ENCODE measurements around the gene CDR2L. TPM values are rescaled to one million over a fixed set of nuclear protein-coding genes. Genes with fewer than 3 reads are reported as not detected.
A peak's percentile ranks its signal among the peaks of the same experiment; 100 is the strongest.

Gene CDR2L
- polyA plus RNA-seq, 1 experiment, result 19.6 TPM

DNA sequence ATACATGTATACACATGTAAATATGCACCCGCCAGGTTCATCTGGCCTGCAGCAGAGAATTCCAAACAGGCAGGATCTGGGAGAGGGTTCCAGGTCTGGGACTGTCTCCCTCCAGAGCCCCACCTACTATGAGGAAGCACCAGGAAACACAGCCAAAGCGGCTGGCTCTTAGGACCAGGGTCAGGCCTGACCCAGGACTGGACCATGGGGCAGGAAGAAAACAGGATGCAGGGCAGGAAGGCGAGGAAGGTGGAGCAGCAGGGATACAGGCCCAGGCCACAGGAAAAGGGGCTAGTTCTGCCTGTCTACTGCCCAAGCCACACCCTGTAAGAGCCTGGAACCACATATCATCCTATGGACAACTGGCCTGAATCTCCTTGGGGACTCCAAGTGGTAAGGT lies 17.0 kb upstream of the CDR2L start:
- CTCF ChIA-PET, result interaction anchor here (2.9 to 3.7 kb wide), 2 partner anchors 9 to 12 kb away, joined by 16 to 26 read pairs; no protein-coding TSS in a partner anchor

DNA sequence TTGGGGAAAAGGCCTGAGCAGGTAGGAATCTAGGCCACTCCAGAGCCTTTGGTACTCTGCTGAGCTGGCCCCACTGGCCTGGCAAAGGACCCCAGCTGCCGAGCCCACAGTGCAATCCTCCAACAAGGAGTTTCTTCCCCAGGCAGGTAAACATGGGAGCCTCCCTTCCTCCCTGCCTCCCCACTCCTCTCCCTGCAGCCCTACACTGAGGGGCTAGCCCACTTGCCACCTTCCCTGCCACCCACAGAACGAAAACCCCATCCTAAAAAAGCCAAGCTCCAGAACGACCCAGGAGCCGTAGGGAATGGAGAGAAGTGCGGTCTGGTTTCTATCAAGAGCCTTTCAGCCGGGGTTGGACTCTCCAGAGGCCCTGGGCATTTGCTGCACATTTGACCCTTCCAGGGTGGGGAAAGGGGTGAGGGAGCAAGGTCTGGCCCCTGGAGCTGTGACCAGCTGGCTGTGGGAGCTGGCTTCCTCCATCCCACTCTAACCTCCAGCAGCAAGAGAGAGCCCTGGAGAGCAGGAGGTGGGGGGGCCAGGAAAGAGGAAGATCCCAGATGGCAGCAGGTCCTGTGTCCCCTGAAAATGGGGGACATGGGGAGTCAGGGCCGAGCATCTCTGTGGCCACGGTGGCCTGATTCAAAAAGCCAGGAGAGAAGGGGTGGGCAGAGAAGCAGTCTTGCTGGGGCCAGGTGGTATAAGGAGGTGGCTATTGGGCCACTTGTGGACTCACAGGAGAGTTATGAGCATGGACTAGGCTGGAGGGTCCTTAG lies 16.2 kb upstream of the CDR2L start:
- ChIA-PET POLR2A (no interaction called here), CTCF (interaction anchor here (0.7 to 3.7 kb wide), 8 partner anchors 10 to 143 kb away, joined by 3 to 26 read pairs (median 5); no protein-coding TSS in a partner anchor)
- no peaks in the 10 kb centered on the region for H3K36me3 ChIP-seq (ENCODE audit: control insufficient read depth, insufficient read depth, low read length)
- H3K27me3 ChIP-seq (ENCODE audit: control insufficient read depth, insufficient read depth, low read length), result peaks cover 9% of the 10 kb centered on the region
- no peak for DNase-seq (ENCODE audit: low read depth)
- no peak overlapping the region for H3K4me3 ChIP-seq (ENCODE audit: low read depth, low read length)
- TF ChIP-seq, protein P1, sequence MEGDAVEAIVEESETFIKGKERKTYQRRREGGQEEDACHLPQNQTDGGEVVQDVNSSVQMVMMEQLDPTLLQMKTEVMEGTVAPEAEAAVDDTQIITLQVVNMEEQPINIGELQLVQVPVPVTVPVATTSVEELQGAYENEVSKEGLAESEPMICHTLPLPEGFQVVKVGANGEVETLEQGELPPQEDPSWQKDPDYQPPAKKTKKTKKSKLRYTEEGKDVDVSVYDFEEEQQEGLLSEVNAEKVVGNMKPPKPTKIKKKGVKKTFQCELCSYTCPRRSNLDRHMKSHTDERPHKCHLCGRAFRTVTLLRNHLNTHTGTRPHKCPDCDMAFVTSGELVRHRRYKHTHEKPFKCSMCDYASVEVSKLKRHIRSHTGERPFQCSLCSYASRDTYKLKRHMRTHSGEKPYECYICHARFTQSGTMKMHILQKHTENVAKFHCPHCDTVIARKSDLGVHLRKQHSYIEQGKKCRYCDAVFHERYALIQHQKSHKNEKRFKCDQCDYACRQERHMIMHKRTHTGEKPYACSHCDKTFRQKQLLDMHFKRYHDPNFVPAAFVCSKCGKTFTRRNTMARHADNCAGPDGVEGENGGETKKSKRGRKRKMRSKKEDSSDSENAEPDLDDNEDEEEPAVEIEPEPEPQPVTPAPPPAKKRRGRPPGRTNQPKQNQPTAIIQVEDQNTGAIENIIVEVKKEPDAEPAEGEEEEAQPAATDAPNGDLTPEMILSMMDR (IDR thresholded peaks at IDR 0.05; ENCODE audit: insufficient read depth, low read depth, low read length), result no peak

More for the DNA sequence above, 17.0 kb upstream of the CDR2L start:
- Histone ChIP-seq H3K36me3 (ENCODE audit: control insufficient read depth, insufficient read depth, low read length) (no peaks in the 10 kb centered on the region), H3K4me3 (ENCODE audit: low read depth, low read length) (no peak overlapping the region), H3K27me3 (ENCODE audit: control insufficient read depth, insufficient read depth, low read length) (peaks cover 9% of the 10 kb centered on the region)
- DNase-seq (ENCODE audit: low read depth), result no peak
- POLR2A ChIA-PET, result no interaction called here
- TF ChIP-seq, protein P1 (IDR thresholded peaks at IDR 0.05; ENCODE audit: insufficient read depth, low read depth, low read length), result no peak

DNA sequence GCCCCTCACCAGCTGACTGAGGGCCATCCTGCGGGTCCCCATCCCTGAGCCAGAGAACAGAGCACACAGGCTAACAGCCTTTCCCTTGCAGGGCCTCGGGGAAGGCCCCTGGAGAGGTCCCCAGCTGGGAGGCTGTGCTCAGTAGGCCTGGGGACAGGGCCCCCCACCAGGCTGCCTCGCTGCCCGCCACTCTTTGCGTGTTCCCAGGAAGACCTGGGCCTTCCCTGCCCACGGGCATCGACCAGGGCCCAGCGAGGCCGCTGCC lies 15.7 kb upstream of the CDR2L start:
- TF ChIP-seq, protein P1 (IDR thresholded peaks at IDR 0.05; ENCODE audit: insufficient read depth, low read depth, low read length), result no peak
- Histone ChIP-seq H3K36me3 (ENCODE audit: control insufficient read depth, insufficient read depth, low read length) (no peaks in the 10 kb centered on the region), H3K4me3 (ENCODE audit: low read depth, low read length) (peak overlapping the region; percentile 55), H3K27me3 (ENCODE audit: control insufficient read depth, insufficient read depth, low read length) (peaks cover 9% of the 10 kb centered on the region)
- ChIA-PET CTCF (interaction anchor here (0.7 to 3.7 kb wide), 8 partner anchors 10 to 142 kb away, joined by 3 to 26 read pairs (median 5); no protein-coding TSS in a partner anchor), POLR2A (no interaction called here)
- no peak for DNase-seq (ENCODE audit: low read depth)

DNA sequence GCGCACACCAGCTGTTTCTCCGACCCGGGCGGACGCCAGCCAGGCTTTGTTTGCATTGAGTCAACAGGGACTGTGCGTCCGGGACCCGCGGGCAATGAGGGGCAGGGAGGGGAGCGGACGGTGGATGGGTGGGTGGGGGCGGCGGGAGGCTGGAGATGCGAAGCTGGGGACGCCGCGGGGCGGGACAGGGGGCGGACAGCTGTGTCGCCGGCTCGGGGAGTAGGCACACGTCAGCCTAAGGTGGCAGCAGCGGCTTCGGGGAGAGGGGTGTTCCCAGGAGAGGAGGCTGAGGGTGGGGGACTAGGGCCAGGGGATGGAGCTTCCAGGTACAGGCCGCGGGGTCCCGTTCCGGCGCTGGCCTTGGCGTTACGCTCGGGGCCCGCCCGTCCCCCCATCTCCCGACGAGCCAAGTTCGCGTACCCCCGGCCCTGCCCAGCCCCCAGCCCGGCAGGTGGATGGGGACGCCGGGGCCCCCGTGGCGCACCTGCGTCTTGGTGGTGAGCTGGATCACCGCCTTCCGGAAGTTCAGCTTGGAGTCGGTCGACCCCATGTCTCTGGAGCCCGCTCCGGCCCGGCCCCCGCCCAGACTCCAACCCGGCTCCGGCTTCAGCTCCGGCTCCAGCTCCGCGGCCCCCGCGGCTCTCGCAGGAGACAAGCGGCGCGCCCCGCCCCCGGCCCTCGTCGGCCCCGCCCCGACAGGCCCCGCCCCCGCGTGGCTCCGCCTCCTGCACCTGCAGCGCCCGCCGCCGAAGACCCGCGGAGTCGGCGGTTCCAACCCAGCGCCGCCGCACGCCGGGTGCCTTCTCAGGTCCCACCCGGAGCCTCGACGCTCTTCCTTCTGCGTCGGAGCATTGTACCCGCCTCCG lies 15.1 kb upstream of the CDR2L start, which contains the start of gene HID1:
TSS of gene HID1 (minus strand) at position 653 of the 866 bp plus-strand sequence. CDS start at position 550, 103 bp downstream.
- ChIA-PET POLR2A (no interaction called here), CTCF (interaction anchor here (1.2 to 3.7 kb wide), 9 partner anchors 8 to 159 kb away, joined by 3 to 26 read pairs (median 6); partner anchors contain the start of gene NT5C)
- Histone ChIP-seq H3K4me3 (ENCODE audit: low read depth, low read length) (peak within 1 kb of the TSS; percentile 55), H3K27me3 (ENCODE audit: control insufficient read depth, insufficient read depth, low read length) (peaks cover 9% of the 10 kb centered on the region), H3K36me3 (ENCODE audit: control insufficient read depth, insufficient read depth, low read length) (no peaks in the 10 kb centered on the region)
- DNase-seq (ENCODE audit: low read depth), result no peak
- TF ChIP-seq, protein P1 (IDR thresholded peaks at IDR 0.05; ENCODE audit: insufficient read depth, low read depth, low read length), result no peak

DNA sequence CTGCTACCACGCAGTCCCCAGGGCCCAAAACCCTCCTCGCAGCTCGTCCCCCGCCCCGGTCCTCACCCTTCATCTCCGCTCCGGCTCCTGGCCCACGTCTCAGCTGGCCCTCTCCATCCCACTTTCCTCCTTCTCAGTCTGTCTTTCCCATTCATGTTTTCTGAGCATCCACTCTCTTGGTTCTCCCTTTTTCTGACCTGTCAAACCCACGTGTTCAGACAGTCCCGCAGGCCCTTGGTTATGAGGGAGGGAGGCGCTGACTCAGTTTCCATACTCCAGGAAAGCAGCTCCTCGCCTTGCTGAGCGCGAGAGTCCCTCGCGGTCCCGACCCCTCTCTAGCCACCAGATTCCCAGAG lies 14.5 kb upstream of the CDR2L start:
- Histone ChIP-seq H3K36me3 (ENCODE audit: control insufficient read depth, insufficient read depth, low read length) (no peaks in the 10 kb centered on the region), H3K27me3 (ENCODE audit: control insufficient read depth, insufficient read depth, low read length) (peaks cover 10% of the 10 kb centered on the region), H3K4me3 (ENCODE audit: low read depth, low read length) (peak overlapping the region; percentile 55)
- TF ChIP-seq, protein P1 (IDR thresholded peaks at IDR 0.05; ENCODE audit: insufficient read depth, low read depth, low read length), result no peak
- ChIA-PET POLR2A (no interaction called here), CTCF (interaction anchor here (1.2 to 3.7 kb wide), 9 partner anchors 9 to 159 kb away, joined by 3 to 26 read pairs (median 6); partner anchors contain the start of gene NT5C)
- DNase-seq (ENCODE audit: low read depth), result no peak

Measured in BJ (cell line).